ENCODE results near the gene FBRS.
"Not testable (repeated sequence)": the region's sequence is repeated elsewhere in the genome, so short reads cannot be mapped to it uniquely, and the experiment has no call there.

Gene FBRS

DNA sequence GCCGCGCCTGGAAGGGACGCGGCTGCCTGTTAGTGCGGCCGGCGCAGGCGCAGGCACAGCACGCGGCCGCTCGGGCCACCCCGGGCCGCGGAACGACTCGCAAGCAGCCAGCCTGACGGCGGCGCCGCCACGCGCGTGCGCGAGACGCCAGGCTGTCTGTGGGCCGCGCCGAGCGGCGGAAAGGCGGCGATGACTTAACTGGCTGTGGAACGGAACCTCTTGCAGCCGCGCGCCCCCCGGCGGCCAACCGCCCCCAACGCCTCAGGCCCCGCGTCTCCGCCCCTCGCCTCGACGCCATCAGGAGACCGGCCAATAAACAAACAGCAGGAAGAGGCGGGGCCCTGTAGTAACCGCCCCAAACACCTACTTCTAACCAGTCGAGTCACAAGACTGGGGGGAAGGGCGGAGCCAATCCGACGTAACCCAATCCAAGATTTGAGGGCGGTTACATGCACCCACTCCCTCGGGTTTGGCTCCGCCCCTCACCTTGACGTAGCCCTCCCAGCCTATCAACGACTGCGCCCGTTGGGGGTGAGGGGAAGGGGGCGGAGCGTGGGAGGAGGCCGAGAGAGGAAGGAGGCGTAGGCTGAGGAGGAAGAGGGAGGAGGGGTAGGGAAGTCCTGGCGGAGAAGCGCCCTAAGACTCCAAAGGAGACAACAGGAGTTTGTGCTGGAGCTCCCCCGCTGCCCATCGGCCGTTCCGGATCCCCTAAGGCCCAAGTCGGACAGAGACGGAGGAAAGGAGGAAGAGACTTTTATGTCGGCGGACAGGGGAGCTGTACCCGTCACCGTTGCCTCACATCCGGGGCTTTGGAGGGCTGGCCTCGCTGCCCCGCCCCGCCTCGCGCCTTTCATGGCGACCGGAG, at the start of gene FBRS:
TSS of gene FBRS (plus strand) at position 566 of the 865 bp plus-strand sequence. CDS start 1,088 bp downstream, outside the sequence.
- peak; percentile 97 to 99 for DNase-seq

DNA sequence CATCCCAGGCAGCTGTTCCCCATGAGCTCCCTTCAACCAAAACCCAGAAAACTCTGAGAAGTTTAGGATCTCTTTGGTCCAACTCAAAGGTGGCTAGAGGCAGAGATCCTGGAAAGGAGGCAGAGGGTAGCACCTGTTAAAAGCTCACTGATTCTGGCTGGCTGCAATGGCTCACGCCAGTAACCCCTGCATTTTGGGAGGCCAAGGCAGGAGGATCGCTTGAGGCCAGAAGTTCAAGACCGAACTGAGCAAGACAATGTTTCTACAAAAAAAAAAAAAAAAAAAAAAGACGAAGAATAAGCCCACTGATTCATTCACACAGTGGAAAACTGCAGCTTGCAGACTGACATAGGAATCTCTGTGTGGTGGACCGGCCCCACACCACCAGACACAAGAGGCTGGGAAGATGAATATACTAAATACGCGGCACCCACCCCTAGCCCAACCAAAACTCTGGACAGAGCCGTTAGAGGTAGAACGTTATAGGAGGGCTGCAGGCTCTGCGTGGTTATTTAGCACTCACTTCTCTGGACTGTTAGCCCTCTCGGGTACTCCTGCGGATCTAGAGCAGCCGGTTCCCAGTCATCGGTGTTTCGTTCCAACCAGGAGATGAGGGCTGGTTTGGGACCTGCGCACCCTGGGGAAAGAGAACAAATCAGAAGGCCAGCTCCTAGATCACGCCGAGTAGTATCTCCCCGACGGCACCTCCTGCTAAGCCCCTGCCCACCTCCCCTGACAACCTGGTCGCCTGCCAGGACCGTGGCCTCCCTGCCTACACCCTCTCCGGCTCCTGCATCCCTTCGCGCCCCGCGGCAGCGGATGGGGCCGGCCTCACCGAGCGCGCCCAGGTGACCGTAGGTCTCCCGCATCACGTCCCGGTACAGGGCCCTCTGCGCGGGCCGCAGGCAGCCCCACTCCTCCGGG, 49.0 kb upstream of the FBRS start:
- peak; percentile 17 to 37 for DNase-seq

GRCh38 chr16:30609926-30610839, 48.0 kb upstream of the FBRS start, which contains the start of gene ZNF689:
Gene ZNF689, minus strand, starts transcription at chr16:30610389. Its CDS starts 348 bp downstream, at chr16:30610041.
- DNase-seq, result peak; percentile 88 to 95

DNA sequence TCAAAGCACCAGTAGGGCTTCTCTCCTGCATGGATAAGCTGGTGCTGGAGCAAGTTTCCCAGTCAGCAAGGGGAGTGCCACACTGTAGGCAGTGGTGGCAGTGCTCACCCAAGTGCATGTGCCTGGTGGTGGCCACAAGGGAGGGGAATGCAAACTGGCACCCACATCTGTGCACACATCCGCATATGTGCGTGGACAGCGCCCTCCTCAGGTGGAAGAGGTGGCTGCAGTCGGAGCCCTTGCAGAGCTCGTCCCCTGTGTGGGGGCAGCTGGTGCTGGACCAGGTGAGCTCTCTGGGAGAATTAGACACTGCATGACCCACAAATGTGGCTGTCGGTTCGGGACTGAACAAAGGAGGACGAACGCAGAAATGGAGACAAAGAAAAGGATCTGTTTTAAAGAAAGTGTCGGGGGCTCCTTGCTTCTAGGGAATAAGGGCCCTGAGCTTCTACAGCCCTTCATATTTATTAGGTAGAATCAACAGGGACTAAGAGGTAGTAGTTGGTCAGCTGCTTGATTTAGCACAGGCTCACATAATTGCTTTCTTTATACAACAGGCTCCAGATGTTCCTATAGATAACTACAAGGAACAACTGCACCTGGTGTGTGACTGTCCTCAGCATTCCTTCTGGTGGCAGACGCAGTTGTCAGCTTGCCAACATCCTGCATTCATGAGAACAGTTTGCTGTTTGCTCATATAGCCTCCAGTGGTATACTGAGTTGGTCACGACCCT, 42.7 kb upstream of the FBRS start:
- DNase-seq, result peak; percentile 44 to 83

- no peak for DNase-seq
Observed at GRCh38 chr16:30619202-30619601, 39.0 kb upstream of the FBRS start.

DNA sequence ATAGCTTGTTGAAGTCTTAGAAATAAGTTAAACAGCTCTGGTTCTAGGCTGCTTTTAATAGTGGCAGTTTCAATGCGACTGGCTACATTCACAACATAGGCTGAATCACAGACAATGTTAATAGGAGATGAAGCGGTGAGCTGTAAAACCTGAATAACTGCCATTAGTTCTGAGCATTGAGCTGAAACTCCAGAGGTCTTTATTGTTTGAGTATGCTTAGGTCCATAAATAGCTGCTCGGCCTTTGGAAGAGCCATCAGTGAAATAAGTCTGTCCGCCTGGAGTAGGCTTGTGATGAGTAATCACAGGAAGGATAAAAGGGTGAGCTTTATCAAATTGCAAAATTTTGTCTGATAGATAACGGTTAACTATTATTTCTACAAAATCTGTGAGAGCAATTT, 38.6 kb upstream of the FBRS start:
- no peak for DNase-seq

DNA sequence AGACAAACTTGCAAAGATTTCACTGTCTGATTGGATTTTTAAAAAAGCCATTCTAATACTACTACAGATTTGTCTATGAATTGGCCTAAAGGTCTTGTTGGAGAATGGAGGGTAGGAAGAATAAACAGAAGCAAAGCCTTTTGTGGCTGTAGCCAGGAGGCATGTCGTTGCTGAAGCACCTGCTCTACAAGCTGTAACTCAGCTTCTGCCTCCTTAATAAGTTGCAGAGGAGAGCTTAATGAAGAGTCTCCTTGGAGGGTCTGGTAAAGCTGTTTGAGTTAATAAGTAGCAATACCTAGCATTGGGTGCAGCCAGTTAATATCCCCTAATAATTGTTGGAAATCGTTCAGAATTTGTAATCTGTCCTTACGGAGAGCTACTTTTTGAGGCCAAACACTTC, 38.1 kb upstream of the FBRS start:
- no peak for DNase-seq

- no peak for DNase-seq
Observed at GRCh38 chr16:30621765-30622164, 36.5 kb upstream of the FBRS start.

- no peak for DNase-seq
Observed at GRCh38 chr16:30622455-30623032, 35.7 kb upstream of the FBRS start.

DNA sequence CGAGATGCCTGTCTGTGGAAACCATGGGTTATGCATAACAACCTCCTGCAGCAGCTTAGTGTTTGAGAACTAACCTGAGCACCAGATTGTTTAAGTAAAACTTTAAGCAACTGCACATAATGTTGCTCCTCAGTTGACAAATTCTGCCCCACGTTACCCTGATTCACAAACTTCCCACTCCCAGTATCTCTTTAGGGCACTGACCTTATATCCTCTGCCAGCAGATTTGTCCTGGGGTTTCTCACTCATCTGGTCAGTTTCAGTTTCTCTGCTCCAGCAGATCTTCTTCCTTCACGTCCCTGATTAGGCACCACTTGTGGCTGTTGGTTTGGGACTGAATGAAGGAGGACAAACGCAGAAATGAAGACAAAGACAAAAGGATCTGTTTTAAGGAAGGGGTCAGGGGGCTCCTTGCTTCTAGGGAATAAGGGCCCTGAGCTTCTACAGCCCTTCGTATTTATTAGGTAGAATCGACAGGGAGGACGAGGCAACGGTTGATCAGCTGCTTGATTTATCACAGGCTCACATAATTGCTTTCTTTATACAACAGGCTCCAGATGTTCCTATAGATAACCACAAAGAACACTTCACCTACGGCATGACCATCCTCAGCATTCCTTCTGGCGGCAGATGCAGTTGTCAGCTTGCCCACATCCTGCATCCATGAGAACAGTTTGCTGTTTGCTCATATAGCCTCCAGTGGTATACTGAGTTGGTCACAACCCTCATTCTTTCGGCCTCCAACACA, 34.5 kb upstream of the FBRS start:
- DNase-seq, result no peak

DNA sequence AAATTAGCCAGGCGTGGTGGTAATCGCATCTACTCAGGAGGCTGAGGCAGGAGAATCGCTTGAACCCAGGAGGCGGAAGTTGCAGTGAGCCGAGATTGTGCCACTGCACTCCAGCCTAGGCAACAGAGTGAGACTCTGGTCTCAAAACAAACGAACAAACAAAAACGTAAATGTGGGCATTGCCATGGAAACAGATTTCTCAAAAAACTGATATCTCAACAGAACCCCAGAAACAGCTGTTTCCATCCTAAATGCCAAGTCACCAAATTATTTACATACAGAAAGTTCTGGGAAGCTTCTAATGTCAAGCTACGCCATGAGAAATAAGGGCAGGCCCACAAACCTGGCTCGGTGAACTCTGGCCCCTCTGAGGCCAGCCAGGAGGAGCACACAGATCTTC, 32.0 kb upstream of the FBRS start:
- no peak for DNase-seq

GRCh38 chr16:30628628-30629540, 29.3 kb upstream of the FBRS start:
- peak; percentile 45 to 76 for DNase-seq

DNA sequence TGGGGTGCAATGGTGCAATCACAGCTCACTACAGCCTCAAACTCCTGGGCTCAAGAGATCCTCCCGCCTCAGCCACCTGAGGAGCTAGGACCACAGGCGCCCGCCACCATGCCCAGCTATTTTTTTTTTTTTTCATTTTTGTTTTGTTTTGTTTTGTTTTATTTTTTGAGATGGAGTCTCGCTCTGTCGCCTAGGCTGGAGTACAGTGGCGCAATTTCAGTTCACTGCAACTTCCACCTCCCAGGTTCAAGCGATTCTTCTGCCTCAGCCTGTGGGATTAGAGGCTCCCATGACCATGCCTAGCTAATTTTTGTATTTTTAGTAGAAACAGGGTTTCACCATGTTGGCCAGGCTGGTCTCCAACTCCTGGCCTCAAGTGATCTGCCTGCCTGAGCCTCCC, 25.8 kb upstream of the FBRS start:
- not testable (repeated sequence) for DNase-seq

DNA sequence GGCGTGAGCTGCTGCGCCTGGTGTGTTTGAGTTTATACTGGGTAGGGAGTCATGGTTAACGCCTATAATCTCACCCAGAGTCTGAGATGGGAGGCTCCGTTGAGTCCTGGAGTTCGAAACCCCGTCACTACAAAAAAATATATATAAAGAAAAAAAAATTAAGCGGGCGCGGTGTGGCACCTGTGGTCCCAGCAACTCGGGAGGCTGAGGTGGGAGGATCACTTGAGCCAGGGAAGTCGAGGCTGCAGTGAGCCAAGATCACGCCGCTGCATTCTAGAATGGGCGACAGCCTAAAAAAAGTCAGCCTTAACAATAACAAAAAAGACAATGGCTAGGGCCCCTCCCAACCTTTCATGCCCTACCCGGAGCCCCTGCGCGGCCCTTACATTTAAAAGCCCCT, 24.7 kb upstream of the FBRS start:
- no peak for DNase-seq

GRCh38 chr16:30636599-30636998, 21.6 kb upstream of the FBRS start:
- DNase-seq, result no peak

- not testable (repeated sequence) for DNase-seq
Observed at GRCh38 chr16:30637139-30637538, 21.1 kb upstream of the FBRS start.

- DNase-seq, result peak in 1 of 2 experiments; percentile 31
Observed at GRCh38 chr16:30637944-30638343, 20.3 kb upstream of the FBRS start.

DNA sequence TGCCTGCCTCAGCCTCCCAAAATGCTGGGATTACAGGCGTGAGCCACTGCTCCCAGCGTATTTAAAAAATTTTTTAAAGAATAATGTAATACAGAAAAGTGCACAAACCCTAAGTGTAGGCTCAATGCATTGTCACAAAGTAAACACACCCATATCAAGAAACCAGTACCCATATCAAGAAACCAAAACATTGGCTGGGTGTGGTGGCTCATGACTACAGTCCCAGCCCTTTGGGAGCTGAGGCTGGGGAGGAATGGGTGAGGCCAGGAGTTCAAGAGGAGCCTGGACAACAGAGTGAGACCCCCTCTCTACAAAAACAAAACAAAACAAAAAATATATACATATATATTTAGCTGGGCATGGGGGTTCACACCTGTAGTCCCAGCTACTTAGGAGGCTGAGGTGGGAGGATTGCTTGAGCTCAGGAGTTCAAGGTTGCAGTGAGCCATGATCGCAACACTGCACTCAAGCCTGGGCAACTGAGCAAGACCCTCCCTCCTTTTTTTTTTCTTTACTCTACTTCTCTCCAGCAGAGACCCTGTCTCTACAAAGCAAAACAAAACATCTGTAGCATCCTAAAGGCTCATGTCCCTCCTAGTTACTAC, 16.8 kb upstream of the FBRS start:
- DNase-seq, result no peak

DNA sequence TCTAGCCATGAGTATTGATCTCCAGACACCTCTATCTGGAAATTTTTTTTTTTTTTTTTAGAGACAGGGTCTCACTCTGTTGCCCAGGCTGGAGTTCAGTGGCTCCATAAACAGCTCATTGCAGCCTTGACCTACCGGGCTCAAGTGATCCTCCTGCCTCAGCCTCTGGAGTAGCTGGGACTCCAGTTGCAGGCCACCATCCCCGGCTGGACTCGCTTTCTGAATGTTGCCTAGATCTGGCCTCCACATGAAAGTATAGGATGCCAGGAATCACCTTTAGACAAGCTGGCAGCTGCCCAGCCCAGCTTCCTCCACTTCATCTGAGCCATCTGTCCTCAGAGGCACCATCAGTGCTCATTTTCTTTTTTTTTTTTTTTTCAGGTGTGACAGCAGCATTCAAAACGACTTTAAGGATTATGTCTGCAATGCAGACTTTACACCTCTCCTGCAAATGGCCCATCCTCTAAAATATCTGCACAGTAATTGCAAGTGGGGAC, 13.8 kb upstream of the FBRS start:
- DNase-seq, result no peak

All from NCI-H2081 (cell line).